GM12878 (cell line): ENCODE data around the gene PELO. TPM values are rescaled to one million over a fixed set of nuclear protein-coding genes. Genes with fewer than 3 reads are reported as not detected.

Source experiments
- ATAC-seq: fragments of 200-7000 bp; cut with Tn5 transposase; 3 replicates; pipeline ENCODE4 v1.9.1; 2020; ENCODE audit warnings: mild to moderate bottlenecking, moderate library complexity
- BruUV-seq: library from RNA; stranded (reverse); fragments of 400-500 nt; replicated peaks from 2 replicates; lab custom pipeline; 2021; lab: Mats Ljungman, UMichigan
- CTCF ChIA-PET: fragments of 300-600 bp; sonication (Branson Sonifier 250); formaldehyde crosslinking; extraction: SDS; loops from one replicate; lab custom pipeline; 2021; ENCODE audit warnings: inconsistent platforms; lab: Yijun Ruan, JAX
- POLR2A ChIA-PET: fragments of 350-600 bp; formaldehyde crosslinking; extraction: SDS; loops from one replicate; lab custom pipeline; 2021; ENCODE audit warnings: inconsistent platforms; lab: Charles Lee
- RAD21 ChIA-PET: fragments of 300-600 bp; sonication (Branson Sonifier 250); formaldehyde crosslinking; loops from one replicate; lab custom pipeline; 2023; ENCODE audit warnings: antibody characterized with exemption; ENCODE audit not compliant: unreplicated experiment; lab: Charles Lee
- SMC1A ChIA-PET: fragments of 300-600 bp; sonication (Branson Sonifier 250); formaldehyde crosslinking; loops from one replicate; lab custom pipeline; 2023; ENCODE audit not compliant: unreplicated experiment, uncharacterized antibody; lab: Charles Lee
- DNase-seq: peaks from one replicate; pipeline ENCODE4 v3.0.0-alpha.2; 2011; ENCODE audit warnings: low read depth, low spot score
- FAIRE-seq: peaks from 3 replicates; lab custom pipeline; 2011; peaks lifted over from hg19 to GRCh38; lab: Jason Lieb, UNC
- H2AFZ ChIP-seq: 2 replicates; pipeline ENCODE4 v1.6.0; 2011; ENCODE audit warnings: low read depth, low read length, control low read depth; ENCODE audit not compliant: control insufficient read depth
- H3K27ac ChIP-seq: 2 replicates; pipeline ENCODE4 v1.5.1; 2011; ENCODE audit warnings: control low read depth; ENCODE audit not compliant: control insufficient read depth, insufficient read depth
- H3K27me3 ChIP-seq, 2 experiments: replicated peaks in 1 of 2; 2 replicates each; pipeline versions ENCODE4 v1.6.0 to v1.6.1; 2011; ENCODE audit warnings: low read length in 1 of 2; ENCODE audit not compliant: control insufficient read depth in 2 of 2, insufficient read depth in 2 of 2
- H3K36me3 ChIP-seq, 2 experiments: 2 replicates each; pipeline ENCODE4 v1.5.1; 2011; ENCODE audit warnings: low read length in 1 of 2; ENCODE audit not compliant: control insufficient read depth in 2 of 2, insufficient read depth in 2 of 2
- H3K4me1 ChIP-seq: 2 replicates; pipeline ENCODE4 v1.6.1; 2011; ENCODE audit warnings: mild to moderate bottlenecking, low read length, moderate library complexity, mixed read lengths; ENCODE audit not compliant: control insufficient read depth, insufficient read depth
- H3K4me2 ChIP-seq: 2 replicates; pipeline ENCODE4 v1.6.0; 2011; ENCODE audit warnings: control low read depth; ENCODE audit not compliant: control insufficient read depth, insufficient read depth
- H3K4me3 ChIP-seq: fragments of 200-600 bp; sonication (generic); 2 replicates; pipeline ENCODE4 v1.5.1; 2016
- H3K79me2 ChIP-seq: 2 replicates; pipeline ENCODE4 v1.6.0; 2011; ENCODE audit warnings: low read length; ENCODE audit not compliant: control insufficient read depth, insufficient read depth
- H3K9ac ChIP-seq: 2 replicates; pipeline ENCODE4 v1.8.0; 2011; ENCODE audit warnings: low read length, control low read depth, mixed read lengths; ENCODE audit not compliant: control insufficient read depth, insufficient read depth
- H3K9me3 ChIP-seq: replicated peaks from 3 replicates; pipeline ENCODE4 v1.5.1; 2011; ENCODE audit warnings: mild to moderate bottlenecking, low read length; ENCODE audit not compliant: control insufficient read depth, insufficient read depth
- H4K20me1 ChIP-seq: 2 replicates; pipeline ENCODE4 v1.6.0; 2011; ENCODE audit not compliant: control insufficient read depth, insufficient read depth
- CEBPZ ChIP-seq: fragments of 150-350 bp; IDR thresholded peaks from 2 replicates; pipeline ENCODE4 v1.6.1; 2016; ENCODE audit warnings: low read depth, low read length
- CHD2 ChIP-seq: IDR thresholded peaks from 2 replicates; pipeline ENCODE4 v1.6.1; 2011; ENCODE audit warnings: low read depth, low read length, improper control_type of control experiment, borderline replicate concordance
- EP300 ChIP-seq, 2 experiments: fragments of 150-350 bp in 1 of 2; IDR thresholded peaks; 2 replicates each; pipeline ENCODE4 v1.6.1; 2011 to 2012; ENCODE audit warnings: low read depth in 2 of 2, low read length in 2 of 2, borderline replicate concordance in 1 of 2, improper control_type of control experiment in 1 of 2, inconsistent platforms in 1 of 2; ENCODE audit not compliant: control insufficient read depth in 1 of 2
- HSF1 ChIP-seq: fragments of 150-350 bp; IDR thresholded peaks from 2 replicates; pipeline ENCODE4 v1.6.1; 2014; ENCODE audit warnings: mild to moderate bottlenecking, low read depth, low read length
- IRF4 ChIP-seq: IDR thresholded peaks from 2 replicates; pipeline ENCODE4 v1.6.1; 2011; ENCODE audit warnings: low read depth, low read length
- JUND ChIP-seq: IDR thresholded peaks from 2 replicates; pipeline ENCODE4 v1.6.1; 2012; ENCODE audit warnings: low read depth, mild to moderate bottlenecking, low read length, improper control_type of control experiment, moderate library complexity
- KLF5 ChIP-seq: fragments of 450-650 bp; IDR thresholded peaks from 2 replicates; pipeline ENCODE4 v1.6.1; 2014; ENCODE audit warnings: mild to moderate bottlenecking; ENCODE audit not compliant: partially characterized antibody
- MEF2B ChIP-seq: fragments of 450-650 bp; IDR thresholded peaks from 2 replicates; pipeline ENCODE4 v1.6.1; 2018; ENCODE audit warnings: mild to moderate bottlenecking, moderate library complexity; ENCODE audit not compliant: partially characterized antibody, poor library complexity, severe bottlenecking
- MTA2 ChIP-seq: fragments of 450-650 bp; IDR thresholded peaks from 2 replicates; pipeline ENCODE4 v1.6.1; 2016; ENCODE audit warnings: low read depth, mild to moderate bottlenecking, moderate library complexity
- MTA3 ChIP-seq: IDR thresholded peaks from 2 replicates; pipeline ENCODE4 v1.6.1; 2012; ENCODE audit warnings: low read length, inconsistent platforms, borderline replicate concordance
- MXI1 ChIP-seq: fragments of 150-350 bp; IDR thresholded peaks from 2 replicates; pipeline ENCODE4 v1.6.1; 2011; ENCODE audit warnings: low read depth, mild to moderate bottlenecking, inconsistent platforms, low read length, improper control_type of control experiment
- NR2C1 ChIP-seq: fragments of 450-650 bp; IDR thresholded peaks from 2 replicates; pipeline ENCODE4 v1.6.1; 2017; ENCODE audit warnings: antibody characterized with exemption, mild to moderate bottlenecking, moderate library complexity
- SMARCA5 ChIP-seq: fragments of 450-650 bp; IDR thresholded peaks from 2 replicates; pipeline ENCODE4 v1.6.1; 2017; ENCODE audit warnings: mild to moderate bottlenecking
- TAF1 ChIP-seq: IDR thresholded peaks from 2 replicates; pipeline ENCODE4 v1.6.1; 2011; ENCODE audit warnings: mild to moderate bottlenecking, low read depth, low read length, borderline replicate concordance
- ZSCAN29 ChIP-seq: fragments of 450-650 bp; IDR thresholded peaks from 2 replicates; pipeline ENCODE4 v1.6.1; 2017; ENCODE audit warnings: mild to moderate bottlenecking, moderate library complexity
- WGBS: methylation state at CpG from one replicate; pipeline ENCODE4 v1.1.6; 2016; ENCODE audit warnings: low lambda C conversion rate; ENCODE audit not compliant: insufficient replicate concordance, insufficient coverage; ENCODE audit errors: missing lambda C conversion rate; 5-methylcytosine and 5-hydroxymethylcytosine counted together
- in situ Hi-C: fragments of 300-500 bp; cut with MboI; formaldehyde crosslinking; loops from 9 replicates; pipeline ENCODE4 v1.14.3; 2018; ENCODE audit warnings: mixed read lengths
- intact Hi-C: fragments of 100-400 bp; cut with micrococcal nuclease; formaldehyde crosslinking; loops from one replicate; pipeline ENCODE4 v1.14.2; 2022; ENCODE audit not compliant: unreplicated experiment
- polyA plus RNA-seq, 11 experiments: library from polyadenylated mRNA; depleted of rRNA in 4 of 11; unstranded in 6 of 11; stranded (reverse) in 5 of 11; fragments of >200 nt; fragmentation: Nextera tagmentation in 4 of 11; fragmentation: Illumina TruSeq in 1 of 11; extraction: Ambion mirVana in 4 of 11; extraction: Trizol in 1 of 11; gene quantifications; 1 replicate in 1 of 11; 2 replicates in 10 of 11; pipeline versions ENCODE4 v1.2.1 to v1.2.3, GENCODE V29; 2011 to 2016; ENCODE audit warnings: inconsistent platforms in 2 of 11, missing spikeins in 2 of 11, low read depth in 1 of 11
- total RNA-seq, 4 experiments: library from RNA; depleted of rRNA in 3 of 4; stranded (reverse); fragments of >200 nt in 3 of 4; fragmentation: Illumina TruSeq in 1 of 4; extraction: Trizol in 1 of 4; gene quantifications; 2 replicates each; pipeline versions ENCODE4 v1.2.1 to v1.2.3, GENCODE V29; 2013 to 2021

PELO gene
- total and polyA plus RNA-seq, 10 of the 15 experiments (the other 5 are each of a cell fraction or from before 2014, with no cell fraction given): 5.6 to 11.9 (median 8.7) TPM

GRCh38 chr5:52769061-52769460 lies 18.7 kb upstream of the PELO start:
- ChIA-PET POLR2A (no interaction called here), SMC1A (no interaction called here), CTCF (no interaction called here), RAD21 (no interaction called here)
- peaks cover 22% of the 10 kb centered on the region for H3K4me1 ChIP-seq
- ATAC-seq: no peak
- H3K4me3 ChIP-seq: no peak overlapping the region
- DNase-seq: no peak
- in situ Hi-C loops (no loop called here), intact Hi-C loops (no loop called here)
- no peaks in the 10 kb centered on the region for H3K79me2 ChIP-seq
- no peak overlapping the region for H3K27ac ChIP-seq
- BruUV-seq: no TSS peak
- FAIRE-seq: no peak
- no peaks in the 10 kb centered on the region for H4K20me1 ChIP-seq
- H3K27me3 ChIP-seq: 0 out of 4 replicates have a peak, but pooled peaks cover 0 to 2% of the 10 kb centered on the region in 2 experiments
- 50% methylated on average over 5 of the region's 5 CpGs for WGBS
- no peak overlapping the region for H3K4me2 ChIP-seq
- TF ChIP-seq MEF2B (no peak), MXI1 (no peak), SMARCA5 (no peak), JUND (no peak), TAF1 (no peak), MTA3 (no peak), NR2C1 (no peak), IRF4 (no peak), KLF5 (no peak), MTA2 (no peak), CHD2 (no peak), HSF1 (no peak), EP300 (IDR thresholded peaks at IDR 0.05; ENCODE audit: borderline replicate concordance in 1 of 2, control insufficient read depth in 1 of 2, low read depth in 2 of 2, low read length in 2 of 2) (no peak), CEBPZ (no peak), ZSCAN29 (no peak)
- TF ChIP-seq, all 136 proteins: peak for 0
- Histone ChIP-seq H3K9me3 (no peaks in the 10 kb centered on the region), H3K36me3 (no peaks in the 10 kb centered on the region), H2AFZ (no peak overlapping the region), H3K9ac (no peak overlapping the region)
